Liver (tissue), 3 donors: ENCODE measurements around the gene MAGEA3.

Experiments used
- CTCF ChIP-seq: fragments of 150-350 bp; IDR thresholded peaks from 2 replicates; pipeline ENCODE4 v1.5.1; 2017; ENCODE audit warnings: improper control_type of control experiment, low read depth, low read length; ENCODE audit not compliant: missing input control
- EGR1 ChIP-seq, 2 donors: IDR thresholded peaks; 2 replicates each; pipeline ENCODE4 v1.6.1; 2016 to 2018; ENCODE audit warnings: antibody characterized with exemption in 2 of 2, low read depth in 2 of 2
- FOXA1 ChIP-seq: IDR thresholded peaks from 2 replicates; pipeline ENCODE4 v1.6.1; 2016; ENCODE audit warnings: antibody characterized with exemption
- JUND ChIP-seq, 2 donors: IDR thresholded peaks; 2 replicates each; pipeline ENCODE4 v1.6.1; 2016; ENCODE audit warnings: antibody characterized with exemption in 2 of 2
- RAD21 ChIP-seq, 2 donors: IDR thresholded peaks; 2 replicates each; pipeline ENCODE4 v1.6.1; 2016; ENCODE audit warnings: antibody characterized with exemption in 2 of 2, mild to moderate bottlenecking in 2 of 2
- REST ChIP-seq: IDR thresholded peaks from 2 replicates; pipeline ENCODE4 v1.6.1; 2016; ENCODE audit warnings: antibody characterized with exemption, mild to moderate bottlenecking
- SP1 ChIP-seq: IDR thresholded peaks from 2 replicates; pipeline ENCODE4 v1.6.1; 2018; ENCODE audit warnings: antibody characterized with exemption, mild to moderate bottlenecking
- TF ChIP-seq, protein P1 (sequence below): IDR thresholded peaks from 2 replicates; pipeline ENCODE4 v1.6.1; 2016; ENCODE audit warnings: antibody characterized with exemption
- TF ChIP-seq, protein P2 (sequence below): IDR thresholded peaks from 2 replicates; pipeline ENCODE4 v1.6.1; 2016; ENCODE audit warnings: antibody characterized with exemption
- donor health status: healthy.
- donor health status: healthy.

DNA sequence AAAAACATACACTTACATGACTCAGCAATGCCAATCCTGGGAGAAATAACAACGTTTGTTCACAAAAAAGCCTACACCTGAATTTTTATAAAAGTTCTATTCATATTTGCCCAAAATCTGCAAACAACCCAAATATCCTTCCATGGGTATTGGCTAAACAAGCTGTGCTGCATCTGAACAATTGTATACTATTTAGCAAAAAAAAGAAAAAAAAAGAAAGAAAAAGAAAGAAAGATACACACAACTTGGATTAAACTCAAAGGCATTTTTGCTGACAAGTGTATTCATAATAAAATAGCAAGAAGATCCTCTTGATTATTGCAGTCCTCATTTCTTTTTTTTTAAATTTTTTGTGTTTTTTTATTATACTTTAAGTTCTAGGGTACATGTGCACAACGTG lies 24.5 kb upstream of the MAGEA3 start:
- TF ChIP-seq CTCF (no peak), SP1 (no peak), FOXA1 (no peak), RAD21 (IDR thresholded peaks at IDR 0.05) (no peak), JUND (IDR thresholded peaks at IDR 0.05) (no peak), REST (no peak), EGR1 (IDR thresholded peaks at IDR 0.05; ENCODE audit: low read depth in 2 of 2) (no peak)
- TF ChIP-seq, protein P1, sequence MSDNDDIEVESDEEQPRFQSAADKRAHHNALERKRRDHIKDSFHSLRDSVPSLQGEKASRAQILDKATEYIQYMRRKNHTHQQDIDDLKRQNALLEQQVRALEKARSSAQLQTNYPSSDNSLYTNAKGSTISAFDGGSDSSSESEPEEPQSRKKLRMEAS = no peak
- TF ChIP-seq, protein P2, sequence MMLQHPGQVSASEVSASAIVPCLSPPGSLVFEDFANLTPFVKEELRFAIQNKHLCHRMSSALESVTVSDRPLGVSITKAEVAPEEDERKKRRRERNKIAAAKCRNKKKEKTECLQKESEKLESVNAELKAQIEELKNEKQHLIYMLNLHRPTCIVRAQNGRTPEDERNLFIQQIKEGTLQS = no peak
